ENCODE data around the gene ONECUT3.

ONECUT3 gene

DNA sequence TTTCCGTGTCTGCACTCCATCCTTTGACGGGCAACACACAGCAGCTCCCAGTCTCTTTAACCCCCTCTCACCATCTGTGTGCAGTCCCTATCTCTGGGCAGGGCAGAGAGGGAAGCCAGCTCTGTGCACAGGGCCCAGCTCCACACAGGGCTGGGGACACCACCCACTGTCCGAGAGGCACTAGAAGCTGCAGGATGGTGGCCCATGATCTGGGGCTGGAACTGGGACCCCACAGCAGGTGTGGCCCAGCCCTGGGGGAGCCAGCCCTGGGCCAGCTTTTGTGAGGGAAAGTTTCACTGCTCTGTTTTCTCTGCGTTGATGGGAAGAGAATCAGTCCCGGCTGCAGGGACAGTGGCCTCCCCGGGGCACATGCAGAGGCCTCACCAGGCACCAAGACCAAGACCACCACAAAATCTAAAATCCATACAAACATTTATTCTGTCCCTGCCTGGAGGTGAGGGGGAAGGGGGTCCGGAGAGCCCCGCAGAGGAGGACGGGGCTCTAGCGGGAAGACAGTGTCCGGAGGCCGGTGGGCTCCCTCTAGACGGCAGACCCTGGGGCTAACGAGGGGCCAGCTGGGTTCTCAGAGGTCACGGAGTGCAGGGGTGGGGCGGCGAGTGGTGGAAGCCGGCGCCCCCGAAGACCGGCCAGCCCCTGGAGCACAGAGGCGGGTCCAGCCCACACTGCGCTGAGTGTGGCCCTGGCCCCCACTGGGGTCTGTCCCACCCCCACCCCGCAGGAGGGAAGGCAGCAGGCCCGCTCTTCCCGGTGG is 61.7 kb downstream of the ONECUT3 start:
- no peak for DNase-seq (ENCODE audit: low read depth)

GRCh38 chr19:1815605-1816529 is 62.6 kb downstream of the ONECUT3 start:
- no peak for DNase-seq (ENCODE audit: low read depth)

DNA sequence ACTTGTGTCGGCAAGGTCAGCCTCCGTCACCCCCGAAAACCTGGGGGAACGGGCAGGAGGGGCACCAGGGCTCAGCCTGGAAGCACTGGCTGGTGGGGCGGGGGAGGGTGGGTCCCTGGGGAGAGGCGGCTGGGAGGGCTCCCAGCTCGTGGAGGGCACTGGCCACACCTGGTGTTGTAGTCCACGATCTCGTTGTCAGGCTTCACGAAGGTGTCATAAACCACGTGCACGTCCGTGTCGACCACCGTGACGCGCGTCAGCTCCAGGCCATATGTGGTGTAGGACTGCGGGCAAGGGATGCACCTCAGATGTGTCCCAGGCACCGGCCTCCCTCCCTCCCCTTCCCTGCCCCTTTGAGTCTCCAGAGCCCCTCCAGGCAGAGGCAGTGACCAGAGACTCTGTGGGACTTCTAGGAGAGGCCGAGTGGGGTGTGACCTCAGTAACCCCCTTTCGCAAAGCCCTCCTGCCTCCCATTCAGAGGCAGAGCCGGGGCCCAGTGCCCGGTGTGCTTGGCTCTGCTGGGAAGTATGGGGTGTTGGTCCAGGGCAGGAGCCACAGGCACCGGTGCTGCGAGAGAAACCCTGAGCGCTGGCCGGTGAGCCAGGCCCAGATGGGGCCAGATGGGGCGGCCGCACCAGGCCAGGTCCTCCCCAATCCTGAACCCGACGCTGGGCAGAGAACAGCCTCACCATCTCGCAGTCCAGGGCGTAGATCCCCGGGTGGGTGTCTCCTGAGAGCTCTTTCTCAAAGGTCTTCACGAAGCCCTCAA is 63.4 kb downstream of the ONECUT3 start:
- DNase-seq (ENCODE audit: low read depth): no peak

DNA sequence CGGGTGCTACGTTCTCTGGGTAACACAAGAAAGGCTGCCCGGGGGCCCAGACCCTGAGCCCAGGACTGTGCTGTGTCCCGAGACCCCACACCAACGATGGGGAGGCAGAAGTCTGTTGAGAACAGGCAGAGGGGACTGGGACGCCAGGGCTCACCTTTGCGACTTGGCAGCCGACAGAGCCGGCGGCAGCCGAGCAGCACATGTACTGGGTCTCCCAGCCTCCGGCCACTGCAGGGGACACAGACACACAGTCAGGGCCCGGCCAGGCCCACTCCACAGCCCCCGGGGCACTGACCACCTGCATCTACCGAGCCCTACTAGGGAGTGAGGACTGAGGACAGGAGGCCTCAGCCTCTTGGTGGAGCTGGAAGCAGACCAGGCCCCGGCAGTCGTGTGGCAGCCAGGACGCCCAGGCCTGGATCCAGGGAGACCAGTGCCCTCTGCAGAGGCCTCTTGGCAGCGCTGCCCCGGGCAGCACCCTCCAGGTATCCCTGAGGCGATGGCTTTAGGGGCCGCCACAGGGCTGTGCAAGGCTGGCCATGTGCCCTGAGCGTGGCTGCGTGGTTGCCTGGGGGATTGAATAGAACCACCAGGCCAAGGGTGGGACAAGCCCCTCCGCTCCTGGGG is 64.4 kb downstream of the ONECUT3 start:
- DNase-seq (ENCODE audit: low read depth): no peak

DNA sequence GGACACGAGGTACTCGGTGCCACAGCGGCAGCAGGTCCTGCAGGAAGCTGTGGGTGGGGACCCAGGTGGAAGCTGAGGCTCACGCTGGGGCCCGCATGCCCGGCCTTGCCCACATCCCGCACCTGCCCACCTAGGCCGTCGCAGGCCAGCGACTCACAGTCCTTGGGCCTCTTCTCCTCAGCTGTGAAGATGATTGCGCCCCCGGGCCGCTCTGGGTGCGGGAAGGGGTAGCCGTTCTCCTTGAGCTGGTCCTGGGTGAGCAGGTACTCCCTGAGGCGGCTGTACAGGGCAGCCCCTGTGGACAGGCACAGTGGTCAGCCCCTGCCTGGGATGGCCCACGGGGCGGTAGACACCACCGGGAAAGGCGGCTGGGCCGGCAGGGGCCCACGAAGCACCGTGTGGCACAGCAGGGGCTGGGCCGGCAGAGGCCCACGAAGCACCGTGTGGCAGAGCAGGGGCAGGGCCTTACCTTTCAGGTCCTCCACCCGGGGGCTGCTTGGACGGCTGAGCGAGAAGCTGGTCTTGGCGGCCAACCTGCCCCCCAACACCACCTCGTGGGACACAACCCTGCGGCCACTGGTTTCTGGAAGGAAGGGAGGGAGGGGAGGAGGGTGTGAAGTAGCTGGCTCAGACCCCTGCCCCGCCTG is 65.4 kb downstream of the ONECUT3 start:
- DNase-seq (ENCODE audit: low read depth): no peak

DNA sequence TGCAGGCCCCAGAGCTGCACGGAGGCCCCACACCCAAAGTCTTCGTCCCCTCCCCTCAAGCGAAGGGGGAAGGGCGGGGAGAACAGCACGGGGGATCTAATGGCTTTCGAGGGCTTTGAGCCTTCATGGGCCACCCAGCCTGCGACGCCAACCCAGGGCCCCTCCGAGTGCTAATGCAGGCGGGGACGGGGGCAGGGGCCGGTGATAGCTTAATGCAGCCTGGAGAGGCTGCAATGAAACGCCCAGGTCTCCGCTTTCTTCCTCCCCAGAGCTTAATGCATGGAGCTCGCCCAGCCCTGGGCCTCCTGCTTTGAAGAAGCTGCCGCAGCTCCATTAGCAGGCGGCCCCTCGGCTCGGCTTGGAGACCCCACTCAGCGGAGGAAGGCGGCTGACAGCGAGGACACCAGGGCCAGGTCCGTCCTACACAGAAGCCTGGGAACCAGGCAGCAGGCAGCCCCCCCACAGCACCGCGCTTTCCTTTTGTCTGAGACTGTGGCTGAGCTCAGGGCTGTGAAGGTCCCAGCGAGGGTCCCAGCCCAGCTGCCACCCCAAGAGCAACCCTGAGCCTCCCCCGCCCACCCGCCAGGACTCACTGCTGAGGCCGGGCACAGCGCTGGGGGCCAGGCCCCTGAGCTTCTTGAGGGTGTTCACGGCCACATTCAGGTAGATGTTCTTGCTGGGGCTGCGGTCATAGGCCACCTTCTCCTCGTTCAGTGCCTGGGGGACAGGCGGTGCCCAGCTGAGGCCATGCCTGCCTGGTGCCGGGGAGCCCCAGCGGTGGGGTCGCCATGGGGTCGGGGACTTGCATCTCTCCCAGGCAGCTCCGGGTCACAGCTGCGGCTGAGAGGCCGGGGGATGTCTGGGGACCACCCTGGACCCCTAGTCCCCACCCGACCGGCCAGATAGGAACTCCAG is 66.3 kb downstream of the ONECUT3 start:
- DNase-seq (ENCODE audit: low read depth): no peak

GRCh38 chr19:1822210-1822609 is 68.9 kb downstream of the ONECUT3 start:
- DNase-seq (ENCODE audit: low read depth): no peak

- DNase-seq (ENCODE audit: low read depth): no peak
Measured at GRCh38 chr19:1823020-1823419, 69.7 kb downstream of the ONECUT3 start.

- no peak for DNase-seq (ENCODE audit: low read depth)
Measured at GRCh38 chr19:1823539-1824251, 70.4 kb downstream of the ONECUT3 start.

GRCh38 chr19:1824252-1824622 is 70.9 kb downstream of the ONECUT3 start:
- no peak for DNase-seq (ENCODE audit: low read depth)

DNA sequence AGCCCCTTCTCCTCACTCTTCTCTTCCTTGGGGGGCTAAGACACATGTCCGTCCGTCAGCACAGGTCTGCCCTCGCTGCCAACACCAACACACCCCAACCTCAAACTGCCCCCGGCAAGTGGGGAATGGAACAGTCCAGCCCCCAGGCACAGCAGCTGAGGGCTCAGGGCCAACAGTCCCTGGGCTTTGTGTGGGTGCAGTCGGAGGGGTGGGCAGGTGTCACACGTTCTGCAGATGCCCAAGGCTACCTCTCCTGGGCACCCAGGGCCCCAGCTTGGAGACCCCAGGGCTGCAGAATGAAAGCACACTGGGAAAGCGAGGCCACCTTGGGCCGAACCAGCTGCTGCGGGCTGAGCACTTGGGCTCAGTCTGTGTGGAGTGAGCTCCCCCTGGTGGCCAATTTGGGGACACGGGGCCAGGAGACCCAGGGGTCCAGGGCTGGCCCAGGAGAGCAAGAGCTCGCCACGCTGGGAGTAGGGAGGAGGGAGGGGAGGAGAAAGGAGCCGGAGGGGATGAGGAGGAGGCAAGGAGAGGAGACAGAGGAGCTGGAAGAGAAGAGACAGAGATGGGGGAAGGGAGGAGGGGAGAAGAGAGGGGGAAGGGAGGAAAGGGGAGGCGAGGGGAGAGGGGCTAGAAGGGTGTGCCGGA is 72.7 kb downstream of the ONECUT3 start:
- DNase-seq (ENCODE audit: low read depth): peak; percentile 30

GRCh38 chr19:1826557-1827521 is 73.5 kb downstream of the ONECUT3 start:
- no peak for DNase-seq (ENCODE audit: low read depth)

DNA sequence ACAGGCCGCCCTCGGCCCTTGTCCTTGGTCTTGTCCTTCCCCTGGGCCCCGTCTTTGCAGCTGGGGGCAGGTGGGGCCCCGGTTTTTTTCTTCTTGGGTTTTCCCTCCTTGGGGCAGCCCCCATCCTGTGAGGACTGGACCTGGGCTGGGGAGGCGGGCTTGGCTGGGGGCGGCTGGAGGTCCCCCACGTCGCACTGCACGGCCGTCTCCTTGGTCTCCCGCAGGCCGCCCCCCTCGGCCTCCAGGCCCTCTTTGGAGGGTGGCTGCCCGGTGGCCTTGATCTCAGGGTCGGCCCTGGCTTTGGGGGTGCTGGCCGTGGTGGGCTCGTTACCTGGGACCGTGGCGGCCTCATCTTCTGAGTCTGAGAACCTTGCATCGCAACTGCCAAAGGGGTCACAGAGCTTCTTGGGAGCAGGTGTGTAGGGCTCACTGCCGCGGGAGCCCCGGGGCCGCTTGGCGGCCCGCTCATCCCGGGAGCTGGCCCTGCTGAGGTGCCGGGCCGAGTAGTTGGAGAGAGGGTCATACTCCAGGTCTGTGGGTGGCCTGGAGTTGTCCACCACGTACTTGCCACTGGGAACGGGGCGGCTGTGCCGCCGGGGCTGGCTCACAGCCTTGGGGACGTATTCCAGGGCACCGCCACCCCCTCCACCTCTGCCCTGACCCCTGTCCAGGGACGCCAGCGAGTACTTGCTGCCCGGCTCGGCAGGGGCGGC is 74.4 kb downstream of the ONECUT3 start:
- DNase-seq (ENCODE audit: low read depth): no peak

DNA sequence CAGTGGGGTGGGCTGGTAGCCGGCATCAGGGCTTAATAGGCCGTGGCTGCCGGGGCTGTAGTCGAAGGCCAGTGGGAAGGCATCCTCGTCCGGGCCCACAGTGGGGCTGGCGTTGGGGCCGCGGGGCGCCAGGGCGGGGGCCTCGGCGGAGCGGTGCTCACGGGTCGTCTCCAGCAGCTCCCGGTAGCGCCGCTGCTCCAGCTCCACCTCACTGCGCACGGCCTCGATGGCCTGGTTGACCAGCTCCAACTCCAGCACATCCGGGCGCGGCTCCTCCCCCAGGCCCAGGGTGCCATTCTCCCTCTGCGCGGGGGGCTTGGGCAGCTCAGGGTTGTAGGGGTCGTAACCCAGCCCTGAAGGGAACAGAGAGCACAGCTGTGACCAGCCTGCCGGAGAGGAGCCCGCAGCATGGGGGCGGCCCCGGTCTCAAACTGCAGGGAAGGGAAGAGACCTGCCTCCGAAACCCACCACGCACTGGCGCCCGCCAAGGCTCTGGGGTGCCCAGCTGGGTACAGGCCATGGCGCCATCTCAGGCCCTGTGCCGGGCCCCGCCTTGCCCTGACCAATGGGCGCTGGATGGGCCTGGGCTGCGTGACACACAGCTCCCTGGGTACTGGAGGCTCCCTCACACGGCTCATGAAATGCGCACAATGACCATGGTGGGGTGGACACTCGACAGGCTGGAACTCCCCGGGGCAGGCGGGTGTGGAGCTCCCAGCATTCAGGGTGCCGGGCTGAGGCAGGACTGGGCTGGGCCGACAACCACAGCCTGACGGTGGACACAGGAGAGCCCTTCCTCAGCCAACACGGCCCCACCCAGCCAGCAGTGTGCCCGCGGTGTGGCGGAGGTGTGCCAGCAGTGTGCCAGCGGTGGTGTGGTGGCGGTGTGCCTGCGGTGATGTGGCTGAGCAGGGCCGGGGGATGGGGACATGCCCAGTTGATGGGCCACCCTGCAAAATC is 75.3 kb downstream of the ONECUT3 start:
- no peak for DNase-seq (ENCODE audit: low read depth)

- no peak for DNase-seq (ENCODE audit: low read depth)
Measured at GRCh38 chr19:1829958-1830357, 76.7 kb downstream of the ONECUT3 start.

- DNase-seq (ENCODE audit: low read depth): no peak
Measured at GRCh38 chr19:1830568-1830967, 77.3 kb downstream of the ONECUT3 start.

Measured in stromal cell of bone marrow (primary cell).